ENCODE results near the gene LHPP.

- no peak for TF ChIP-seq GATA2 (IDR thresholded peaks at IDR 0.05; ENCODE audit: low read depth, low read length)
- TF ChIP-seq GATA3 (IDR thresholded peaks at IDR 0.05; ENCODE audit: low read depth, low read length), result no peak
Observed at GRCh38 chr10:124605856-124606812, 144.5 kb downstream of the LHPP start.

Measured in SH-SY5Y (cell line).